ENCODE results near the gene FSTL5.

DNA sequence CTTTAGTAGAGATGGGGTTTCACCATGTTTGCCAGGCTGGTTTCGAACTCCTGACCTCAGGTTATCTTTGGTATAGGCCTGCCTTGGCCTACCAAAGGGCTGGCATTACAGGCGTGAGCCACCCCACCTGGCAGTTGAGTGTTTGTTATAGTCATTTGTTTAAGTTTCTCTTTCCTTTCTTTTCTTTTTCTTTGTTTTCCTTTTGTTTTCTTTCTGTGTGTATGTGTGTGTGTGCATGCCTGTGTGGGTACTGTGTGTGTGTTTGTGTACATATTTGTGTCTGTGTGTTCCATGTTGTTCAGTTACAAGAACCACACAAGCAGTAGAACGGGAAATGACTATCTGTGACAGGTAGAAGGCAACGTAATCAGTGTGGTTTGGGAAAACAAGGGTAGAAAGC lies 624.9 kb downstream of the FSTL5 start:
- TF ChIP-seq, protein P1, sequence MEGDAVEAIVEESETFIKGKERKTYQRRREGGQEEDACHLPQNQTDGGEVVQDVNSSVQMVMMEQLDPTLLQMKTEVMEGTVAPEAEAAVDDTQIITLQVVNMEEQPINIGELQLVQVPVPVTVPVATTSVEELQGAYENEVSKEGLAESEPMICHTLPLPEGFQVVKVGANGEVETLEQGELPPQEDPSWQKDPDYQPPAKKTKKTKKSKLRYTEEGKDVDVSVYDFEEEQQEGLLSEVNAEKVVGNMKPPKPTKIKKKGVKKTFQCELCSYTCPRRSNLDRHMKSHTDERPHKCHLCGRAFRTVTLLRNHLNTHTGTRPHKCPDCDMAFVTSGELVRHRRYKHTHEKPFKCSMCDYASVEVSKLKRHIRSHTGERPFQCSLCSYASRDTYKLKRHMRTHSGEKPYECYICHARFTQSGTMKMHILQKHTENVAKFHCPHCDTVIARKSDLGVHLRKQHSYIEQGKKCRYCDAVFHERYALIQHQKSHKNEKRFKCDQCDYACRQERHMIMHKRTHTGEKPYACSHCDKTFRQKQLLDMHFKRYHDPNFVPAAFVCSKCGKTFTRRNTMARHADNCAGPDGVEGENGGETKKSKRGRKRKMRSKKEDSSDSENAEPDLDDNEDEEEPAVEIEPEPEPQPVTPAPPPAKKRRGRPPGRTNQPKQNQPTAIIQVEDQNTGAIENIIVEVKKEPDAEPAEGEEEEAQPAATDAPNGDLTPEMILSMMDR (IDR thresholded peaks at IDR 0.05 in 4 of 5, conservative IDR thresholded peaks at IDR 0.05 in 1 of 5) = no peak
- TF ChIP-seq POLR2A (IDR thresholded peaks at IDR 0.05) = no peak
